Measurements from ENCODE around the gene PRR16.
"Not testable (repeated sequence)": the region's sequence is repeated elsewhere in the genome, so short reads cannot be mapped to it uniquely, and the experiment has no call there.

The PRR16 gene

DNA sequence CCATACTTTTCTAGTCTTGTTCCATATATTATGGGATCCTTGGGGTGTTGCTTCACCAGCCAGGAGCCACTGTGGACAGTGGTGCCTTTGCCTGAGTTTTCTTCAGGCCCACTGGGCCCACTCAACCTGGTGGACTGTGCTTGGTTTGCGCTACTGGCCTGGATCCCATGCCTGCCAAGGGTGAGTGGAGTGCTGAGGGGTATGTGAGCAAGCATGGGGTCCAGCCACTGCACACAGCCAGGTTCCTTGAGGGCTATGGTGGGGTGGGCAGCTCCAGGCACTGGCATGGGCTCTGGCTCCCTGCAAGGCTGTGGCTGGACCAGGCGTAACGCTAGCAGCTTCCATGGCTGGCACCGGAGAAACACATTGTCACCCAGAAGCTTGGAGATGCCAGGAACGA, 13.2 kb upstream of the PRR16 start:
- TF ChIP-seq, protein P1, sequence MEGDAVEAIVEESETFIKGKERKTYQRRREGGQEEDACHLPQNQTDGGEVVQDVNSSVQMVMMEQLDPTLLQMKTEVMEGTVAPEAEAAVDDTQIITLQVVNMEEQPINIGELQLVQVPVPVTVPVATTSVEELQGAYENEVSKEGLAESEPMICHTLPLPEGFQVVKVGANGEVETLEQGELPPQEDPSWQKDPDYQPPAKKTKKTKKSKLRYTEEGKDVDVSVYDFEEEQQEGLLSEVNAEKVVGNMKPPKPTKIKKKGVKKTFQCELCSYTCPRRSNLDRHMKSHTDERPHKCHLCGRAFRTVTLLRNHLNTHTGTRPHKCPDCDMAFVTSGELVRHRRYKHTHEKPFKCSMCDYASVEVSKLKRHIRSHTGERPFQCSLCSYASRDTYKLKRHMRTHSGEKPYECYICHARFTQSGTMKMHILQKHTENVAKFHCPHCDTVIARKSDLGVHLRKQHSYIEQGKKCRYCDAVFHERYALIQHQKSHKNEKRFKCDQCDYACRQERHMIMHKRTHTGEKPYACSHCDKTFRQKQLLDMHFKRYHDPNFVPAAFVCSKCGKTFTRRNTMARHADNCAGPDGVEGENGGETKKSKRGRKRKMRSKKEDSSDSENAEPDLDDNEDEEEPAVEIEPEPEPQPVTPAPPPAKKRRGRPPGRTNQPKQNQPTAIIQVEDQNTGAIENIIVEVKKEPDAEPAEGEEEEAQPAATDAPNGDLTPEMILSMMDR (IDR thresholded peaks at IDR 0.05; ENCODE audit: low read depth, low read length): no peak
- no peak overlapping the region for H3K4me3 ChIP-seq (ENCODE audit: low read depth, low read length)

DNA sequence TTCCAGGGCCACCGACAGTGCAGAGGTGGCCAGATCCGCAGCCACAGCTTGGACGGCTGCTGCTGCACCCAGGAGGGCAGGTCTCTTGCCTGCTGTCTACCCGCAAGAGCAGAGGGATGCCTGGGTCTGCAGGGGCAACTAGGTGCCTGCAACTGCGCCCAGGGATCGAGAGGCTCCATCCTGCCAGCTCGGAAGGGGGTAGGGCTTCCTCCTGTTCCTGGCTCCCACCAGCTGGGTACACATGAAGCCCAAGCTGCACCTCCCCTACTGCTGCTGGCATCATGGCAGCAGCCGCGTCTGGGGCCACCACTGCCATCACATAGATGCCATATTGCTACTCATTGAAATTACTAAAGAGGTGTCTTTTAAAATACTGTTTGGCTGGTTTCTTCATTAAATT, 12.7 kb upstream of the PRR16 start:
- H3K4me3 ChIP-seq (ENCODE audit: low read depth, low read length): no peak overlapping the region
- TF ChIP-seq, protein P1 (IDR thresholded peaks at IDR 0.05; ENCODE audit: low read depth, low read length): no peak

DNA sequence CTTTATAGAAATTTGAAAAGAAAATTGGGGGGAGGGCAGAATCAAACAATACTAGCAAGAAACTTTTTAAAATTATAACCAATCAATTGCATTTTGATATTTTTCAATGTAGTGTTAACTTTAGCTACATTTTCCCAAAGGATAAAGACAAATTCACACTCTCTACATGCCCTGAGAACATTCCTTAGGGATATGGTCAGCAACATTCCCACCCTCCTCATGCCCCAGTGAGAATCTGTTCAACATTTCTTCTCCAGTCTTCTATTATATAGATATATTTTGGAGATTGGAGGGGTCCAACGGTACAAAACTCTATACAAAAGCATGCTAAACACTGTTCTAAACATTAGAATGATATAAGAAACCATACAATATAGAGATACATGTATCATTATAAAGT, 11.6 kb upstream of the PRR16 start:
- no peak overlapping the region for H3K4me3 ChIP-seq (ENCODE audit: low read depth, low read length)
- TF ChIP-seq, protein P1 (IDR thresholded peaks at IDR 0.05; ENCODE audit: low read depth, low read length): no peak

DNA sequence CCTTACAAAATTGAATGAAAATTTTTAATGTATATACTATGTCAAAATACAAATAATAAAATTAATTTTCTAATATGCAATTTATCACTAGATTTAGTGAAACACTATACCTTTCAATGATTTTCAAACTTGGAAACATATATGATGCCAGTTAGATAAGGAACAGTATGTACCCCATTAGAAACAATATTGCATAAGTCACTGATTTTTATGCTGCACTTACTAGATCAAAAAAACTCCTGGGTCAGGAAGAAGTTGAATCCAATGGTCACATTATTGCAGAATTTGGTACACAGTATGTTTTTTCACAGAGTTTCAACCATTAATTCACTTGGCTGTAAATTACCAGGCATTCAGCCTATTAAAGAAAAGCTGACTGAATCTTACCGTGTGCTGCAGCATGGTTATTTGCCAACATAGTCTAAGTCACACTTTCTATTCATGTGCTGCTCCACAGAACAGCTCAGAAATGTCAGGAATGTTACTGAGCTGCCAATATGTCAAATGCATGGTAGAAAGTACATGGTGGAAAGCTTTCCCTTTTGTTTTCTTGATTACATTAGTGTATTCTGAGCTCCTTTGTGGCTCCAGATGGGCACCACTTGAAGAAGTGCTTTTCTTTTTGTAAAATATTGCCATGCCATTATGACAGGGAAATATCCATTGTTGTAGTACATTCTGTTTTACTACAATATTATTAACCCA, 9.9 kb upstream of the PRR16 start:
- TF ChIP-seq, protein P1 (IDR thresholded peaks at IDR 0.05; ENCODE audit: low read depth, low read length): no peak
- no peak overlapping the region for H3K4me3 ChIP-seq (ENCODE audit: low read depth, low read length)

DNA sequence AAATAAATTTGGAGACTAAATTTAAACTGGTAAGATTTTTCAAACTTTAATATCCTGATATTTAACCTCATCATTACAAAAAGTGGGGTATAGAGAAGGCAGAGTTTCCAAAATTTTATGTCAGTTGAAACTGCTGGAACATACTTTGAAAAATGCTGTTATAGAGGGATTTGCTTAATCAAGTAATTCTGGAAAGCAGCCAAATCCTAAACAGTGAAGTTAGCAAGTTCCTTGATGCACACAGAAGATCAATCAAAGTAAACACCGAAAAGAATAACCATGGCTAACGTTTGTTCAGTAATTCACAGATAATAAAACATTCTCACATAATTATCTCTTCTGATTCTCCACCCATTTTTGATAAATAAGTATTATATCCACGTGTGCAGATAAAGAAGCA, 8.1 kb upstream of the PRR16 start:
- TF ChIP-seq, protein P1 (IDR thresholded peaks at IDR 0.05; ENCODE audit: low read depth, low read length): no peak

DNA sequence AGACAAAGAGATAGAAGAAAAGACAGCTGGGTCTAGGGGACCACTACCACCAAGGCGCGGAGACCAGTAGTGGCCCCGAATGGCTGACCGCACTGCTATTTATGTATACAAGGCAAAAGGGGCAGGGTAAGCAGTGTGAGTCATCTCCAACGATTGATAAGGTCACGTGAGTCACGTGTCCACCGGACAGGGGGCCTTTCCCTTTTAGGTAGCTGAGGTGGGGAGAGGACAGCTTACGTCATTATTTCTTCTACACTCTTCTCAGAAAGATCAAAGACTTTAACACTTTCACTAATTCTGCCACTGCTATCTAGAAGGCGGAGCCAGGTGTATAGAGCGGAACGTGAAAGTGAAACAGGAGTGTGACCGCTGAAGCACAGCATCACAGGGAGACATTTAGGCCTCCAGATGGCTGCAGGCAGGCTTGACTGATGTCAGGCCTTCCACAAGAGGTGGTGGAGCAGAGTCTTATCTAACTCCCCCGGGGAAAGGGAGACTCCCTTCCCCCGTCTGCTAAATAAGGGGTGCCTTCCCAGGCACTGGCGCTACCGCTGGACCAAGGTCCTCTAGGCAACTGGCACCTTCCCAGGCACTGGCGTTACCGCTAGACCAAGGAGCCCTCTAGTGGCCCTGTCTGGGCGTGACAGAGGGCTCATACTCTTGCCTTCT, 6.1 kb upstream of the PRR16 start:
- H3K4me3 ChIP-seq (ENCODE audit: low read depth, low read length): no peak overlapping the region
- TF ChIP-seq, protein P1 (IDR thresholded peaks at IDR 0.05; ENCODE audit: low read depth, low read length): peak; percentile 33

More for the DNA sequence above, 8.1 kb upstream of the PRR16 start:
- H3K4me3 ChIP-seq (ENCODE audit: low read depth, low read length): no peak overlapping the region

DNA sequence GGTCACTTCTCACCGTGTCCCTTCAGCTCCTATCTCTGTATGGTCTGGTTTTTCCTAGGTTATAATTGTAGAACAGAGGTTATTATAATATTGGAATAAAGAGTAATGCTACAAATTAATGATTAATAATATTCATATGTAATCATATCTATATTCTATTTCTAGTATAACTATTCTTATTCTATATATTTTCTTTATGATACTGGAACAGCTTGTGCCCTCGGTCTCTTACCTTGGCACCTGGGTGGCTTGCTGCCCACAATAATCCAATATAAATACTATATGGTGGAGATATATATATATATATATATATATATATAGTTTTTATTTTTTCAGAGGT, 5.6 kb upstream of the PRR16 start:
- not testable (repeated sequence) for H3K4me3 ChIP-seq (ENCODE audit: low read depth, low read length)
